AG04450 (cell line): ENCODE results near the gene LSM10. TPM values are rescaled to one million over a fixed set of nuclear protein-coding genes. Genes with fewer than 3 reads are reported as not detected.

Source experiments
- CTCF ChIA-PET: fragments of 300-600, 350-600 bp; formaldehyde crosslinking; extraction: SDS; loops from one replicate; lab custom pipeline; 2022; ENCODE audit warnings: antibody characterized with exemption, inconsistent platforms; lab: Charles Lee
- POLR2A ChIA-PET: fragments of 350-600 bp; formaldehyde crosslinking; extraction: SDS; loops from one replicate; lab custom pipeline; 2021; ENCODE audit warnings: antibody characterized with exemption, inconsistent platforms; lab: Yijun Ruan, JAX
- DNase-seq: peaks from one replicate; pipeline ENCODE4 v3.0.0-alpha.2; 2011; ENCODE audit warnings: low read depth, low spot score
- H3K27ac ChIP-seq: one replicate; pipeline ENCODE4 v1.5.1; 2012; ENCODE audit warnings: low read depth, low read length, control low read depth
- H3K27me3 ChIP-seq: one replicate; pipeline ENCODE4 v1.6.0; 2012; ENCODE audit warnings: low read length; ENCODE audit not compliant: control insufficient read depth, insufficient read depth
- H3K4me3 ChIP-seq: 2 replicates; pipeline ENCODE4 v1.5.1; 2011; ENCODE audit warnings: mild to moderate bottlenecking, low read depth, low read length, control low read depth
- H3K9me3 ChIP-seq: 2 replicates; pipeline ENCODE4 v1.5.1; 2012; ENCODE audit warnings: low read length; ENCODE audit not compliant: control insufficient read depth, insufficient read depth
- CTCF ChIP-seq: IDR thresholded peaks from 2 replicates; pipeline ENCODE4 v1.5.1; 2011; ENCODE audit warnings: low read depth, low read length, control low read depth, inconsistent platforms
- polyA plus RNA-seq: library from polyadenylated mRNA; depleted of rRNA; stranded (reverse); fragments of >200 nt; gene quantifications from 2 replicates; pipeline ENCODE4 v1.2.3, GENCODE V29; 2011

LSM10 gene
- polyA plus RNA-seq, 1 experiment = 50.8 TPM

- Histone ChIP-seq H3K27ac (no peak overlapping the region), H3K27me3 (no peaks in the 10 kb centered on the region), H3K4me3 (no peak overlapping the region), H3K9me3 (no peaks in the 10 kb centered on the region; the same call in 1 of the 2 replicates)
- no peak for TF ChIP-seq CTCF
- ChIA-PET POLR2A (interaction anchor here (0.8 kb wide), 1 partner anchor 16 kb away, joined by 4 read pairs; no protein-coding TSS in a partner anchor), CTCF (no interaction called here)
- DNase-seq = no peak
Observed at GRCh38 chr1:36402504-36402890, 4.8 kb upstream of the LSM10 start.

- no peaks in the 10 kb centered on the region; the same call in 1 of the 2 replicates for H3K9me3 ChIP-seq
- no peak overlapping the region for H3K27ac ChIP-seq
- H3K4me3 ChIP-seq = no peak overlapping the region
- H3K27me3 ChIP-seq = no peaks in the 10 kb centered on the region
- CTCF ChIA-PET = interaction anchor here (1.2 kb wide), 1 partner anchor 18 kb away, joined by 3 read pairs; no protein-coding TSS in a partner anchor
- no peak for TF ChIP-seq CTCF
- POLR2A ChIA-PET = interaction anchor here (0.8 kb wide), 1 partner anchor 15 kb away, joined by 4 read pairs; no protein-coding TSS in a partner anchor
- no peak for DNase-seq
Observed at GRCh38 chr1:36401602-36402503, 4.1 kb upstream of the LSM10 start.

- Histone ChIP-seq H3K27ac (no peak overlapping the region), H3K9me3 (no peaks in the 10 kb centered on the region; the same call in 1 of the 2 replicates), H3K27me3 (no peaks in the 10 kb centered on the region), H3K4me3 (no peak overlapping the region)
- no peak for DNase-seq
- POLR2A ChIA-PET = interaction anchor here (1.3 kb wide), 1 partner anchor 14 kb away, joined by 7 read pairs; no protein-coding TSS in a partner anchor
- no peak for TF ChIP-seq CTCF
- CTCF ChIA-PET = interaction anchor here (1.1 to 1.2 kb wide), 2 partner anchors 19 to 59 kb away, joined by 3 read pairs; no protein-coding TSS in a partner anchor
Observed at GRCh38 chr1:36400825-36401601, 3.3 kb upstream of the LSM10 start.

GRCh38 chr1:36400514-36400824 is 2.8 kb upstream of the LSM10 start:
- no peaks in the 10 kb centered on the region for H3K27me3 ChIP-seq
- no peak overlapping the region for H3K27ac ChIP-seq
- POLR2A ChIA-PET = interaction anchor here (1.3 kb wide), 1 partner anchor 14 kb away, joined by 7 read pairs; no protein-coding TSS in a partner anchor

More at GRCh38 chr1:36400514-36400824, 2.8 kb upstream of the LSM10 start:
- no peak overlapping the region for H3K4me3 ChIP-seq
- DNase-seq = no peak
- CTCF ChIA-PET = interaction anchor here (1.1 to 1.2 kb wide), 2 partner anchors 20 to 58 kb away, joined by 3 read pairs; no protein-coding TSS in a partner anchor
- TF ChIP-seq CTCF = no peak
- no peaks in the 10 kb centered on the region; the same call in 1 of the 2 replicates for H3K9me3 ChIP-seq
